ENCODE results near the gene RECQL5. TPM values are rescaled to one million over a fixed set of nuclear protein-coding genes. Genes with fewer than 3 reads are reported as not detected.

The RECQL5 gene
- 14.5 and 31.3 TPM in 2 replicates for total RNA-seq (2014; rRNA removed)
- polyA plus RNA-seq (2012): 11.7 TPM

- peak; percentile 98 for DNase-seq (ENCODE audit: low read depth)
Measured at GRCh38 chr17:75666959-75667790, at the start of gene RECQL5, which contains the start of gene SAP30BP. Gene RECQL5 (minus strand): TSS chr17:75667154. CDS start chr17:75666557, 597 bp downstream. Gene SAP30BP (plus strand): TSS chr17:75667338. CDS start chr17:75667373, 35 bp downstream.

- no peak for DNase-seq (ENCODE audit: low read depth)
Measured at GRCh38 chr17:75712446-75712845, 45.5 kb upstream of the RECQL5 start.

GRCh38 chr17:75707079-75707571 lies 40.2 kb upstream of the RECQL5 start:
- no peak for DNase-seq (ENCODE audit: low read depth)

GRCh38 chr17:75706042-75706728 lies 39.2 kb upstream of the RECQL5 start:
- DNase-seq (ENCODE audit: low read depth): no peak

GRCh38 chr17:75704963-75705875 lies 38.3 kb upstream of the RECQL5 start:
- no peak for DNase-seq (ENCODE audit: low read depth)

GRCh38 chr17:75703591-75703990 lies 36.6 kb upstream of the RECQL5 start:
- no peak for DNase-seq (ENCODE audit: low read depth)

- no peak for DNase-seq (ENCODE audit: low read depth)
Measured at GRCh38 chr17:75703191-75703590, 36.2 kb upstream of the RECQL5 start.

GRCh38 chr17:75701288-75701687 lies 34.3 kb upstream of the RECQL5 start:
- DNase-seq (ENCODE audit: low read depth): no peak

- DNase-seq (ENCODE audit: low read depth): no peak
Measured at GRCh38 chr17:75698659-75699058, 31.7 kb upstream of the RECQL5 start.

GRCh38 chr17:75697651-75698291 lies 30.8 kb upstream of the RECQL5 start:
- no peak for DNase-seq (ENCODE audit: low read depth)

- peak; percentile 99 for DNase-seq (ENCODE audit: low read depth)
Measured at GRCh38 chr17:75695830-75696271, 28.9 kb upstream of the RECQL5 start.

GRCh38 chr17:75695141-75695829 lies 28.3 kb upstream of the RECQL5 start:
- peak; percentile 90 for DNase-seq (ENCODE audit: low read depth)

- DNase-seq (ENCODE audit: low read depth): no peak
Measured at GRCh38 chr17:75694536-75694935, 27.6 kb upstream of the RECQL5 start.

GRCh38 chr17:75693500-75694481 lies 26.8 kb upstream of the RECQL5 start:
- DNase-seq (ENCODE audit: low read depth): peak; percentile 99

GRCh38 chr17:75692976-75693375 lies 26.0 kb upstream of the RECQL5 start:
- DNase-seq (ENCODE audit: low read depth): no peak

- DNase-seq (ENCODE audit: low read depth): no peak
Measured at GRCh38 chr17:75691801-75692626, 25.1 kb upstream of the RECQL5 start.

GRCh38 chr17:75691371-75691791 lies 24.4 kb upstream of the RECQL5 start:
- DNase-seq (ENCODE audit: low read depth): peak; percentile 82

GRCh38 chr17:75689441-75689873 lies 22.5 kb upstream of the RECQL5 start:
- DNase-seq (ENCODE audit: low read depth): no peak

Data from LHCN-M2 (cell line).